GM12872 (cell line): ENCODE measurements around the gene GAB2.

ENCODE experiments used
- CTCF ChIP-seq: IDR thresholded peaks from 3 replicates; pipeline ENCODE4 v1.5.1; 2011; ENCODE audit warnings: low read depth, mild to moderate bottlenecking, low read length, moderate library complexity; ENCODE audit not compliant: insufficient read depth

The GAB2 gene

DNA sequence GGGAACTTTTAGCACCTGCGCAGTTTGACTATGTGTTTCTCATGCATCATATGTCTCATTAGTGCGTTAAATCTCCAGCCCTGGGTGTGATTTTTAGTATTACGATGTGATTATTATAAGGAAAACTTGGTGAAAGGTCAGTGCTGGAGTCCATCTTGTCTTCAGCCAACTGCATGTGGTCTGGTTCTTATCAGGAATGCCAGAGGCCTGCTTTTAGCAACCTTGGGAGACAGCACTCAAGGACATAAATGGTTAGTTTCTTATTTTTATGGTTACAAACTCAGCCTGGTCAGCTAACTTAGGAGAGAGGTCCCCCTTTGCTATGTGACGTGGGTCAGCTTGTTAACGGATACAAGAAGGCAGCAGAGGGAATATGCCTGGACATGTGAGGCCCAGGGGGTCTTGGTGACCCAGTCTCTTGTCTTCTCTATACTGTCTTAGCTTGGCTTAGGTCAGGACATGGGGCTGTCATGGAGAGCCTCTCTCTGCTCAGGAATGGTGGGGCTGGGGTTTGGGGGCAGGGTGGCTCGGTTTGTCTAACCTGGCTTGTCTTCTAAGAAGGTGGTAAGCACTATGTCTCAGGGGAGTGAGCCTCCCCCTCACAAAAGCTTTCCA, 250.7 kb downstream of the GAB2 start:
- TF ChIP-seq CTCF, result no peak
